ENCODE data around the gene CD226.

DNA sequence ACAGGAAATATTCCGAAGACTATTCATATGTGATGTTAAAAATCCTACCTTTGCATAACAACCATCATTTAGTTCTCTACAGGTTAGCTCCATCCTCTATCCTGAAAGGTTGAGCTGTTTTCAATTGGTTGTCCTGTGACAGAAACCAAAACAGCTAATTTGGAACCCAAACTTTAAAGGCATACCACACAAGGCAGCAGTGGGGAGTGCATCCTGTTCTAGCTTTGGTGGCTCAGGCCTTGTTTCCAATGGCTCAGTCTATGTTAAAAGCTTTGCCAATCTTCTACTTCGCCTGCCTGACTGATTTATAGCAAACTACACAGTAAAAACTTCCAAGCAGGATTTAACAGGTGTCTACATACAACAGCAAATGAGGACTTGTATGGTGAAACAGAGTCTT, 3.2 kb downstream of the CD226 start:
- TF ChIP-seq, protein P1, sequence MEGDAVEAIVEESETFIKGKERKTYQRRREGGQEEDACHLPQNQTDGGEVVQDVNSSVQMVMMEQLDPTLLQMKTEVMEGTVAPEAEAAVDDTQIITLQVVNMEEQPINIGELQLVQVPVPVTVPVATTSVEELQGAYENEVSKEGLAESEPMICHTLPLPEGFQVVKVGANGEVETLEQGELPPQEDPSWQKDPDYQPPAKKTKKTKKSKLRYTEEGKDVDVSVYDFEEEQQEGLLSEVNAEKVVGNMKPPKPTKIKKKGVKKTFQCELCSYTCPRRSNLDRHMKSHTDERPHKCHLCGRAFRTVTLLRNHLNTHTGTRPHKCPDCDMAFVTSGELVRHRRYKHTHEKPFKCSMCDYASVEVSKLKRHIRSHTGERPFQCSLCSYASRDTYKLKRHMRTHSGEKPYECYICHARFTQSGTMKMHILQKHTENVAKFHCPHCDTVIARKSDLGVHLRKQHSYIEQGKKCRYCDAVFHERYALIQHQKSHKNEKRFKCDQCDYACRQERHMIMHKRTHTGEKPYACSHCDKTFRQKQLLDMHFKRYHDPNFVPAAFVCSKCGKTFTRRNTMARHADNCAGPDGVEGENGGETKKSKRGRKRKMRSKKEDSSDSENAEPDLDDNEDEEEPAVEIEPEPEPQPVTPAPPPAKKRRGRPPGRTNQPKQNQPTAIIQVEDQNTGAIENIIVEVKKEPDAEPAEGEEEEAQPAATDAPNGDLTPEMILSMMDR (IDR thresholded peaks at IDR 0.05), result no peak
- TF ChIP-seq ZFX (IDR thresholded peaks at IDR 0.05; ENCODE audit: borderline replicate concordance), result no peak

Measured in 22Rv1 (cell line).